HG03196 (cell line): Measurements from ENCODE around the gene UBTF.

Experiments used
- ATAC-seq: cut with Tn5 transposase; IDR thresholded peaks from one replicate; pipeline ENCODE4 v1.9.1; 2021; ENCODE audit not compliant: unreplicated experiment

UBTF gene

DNA sequence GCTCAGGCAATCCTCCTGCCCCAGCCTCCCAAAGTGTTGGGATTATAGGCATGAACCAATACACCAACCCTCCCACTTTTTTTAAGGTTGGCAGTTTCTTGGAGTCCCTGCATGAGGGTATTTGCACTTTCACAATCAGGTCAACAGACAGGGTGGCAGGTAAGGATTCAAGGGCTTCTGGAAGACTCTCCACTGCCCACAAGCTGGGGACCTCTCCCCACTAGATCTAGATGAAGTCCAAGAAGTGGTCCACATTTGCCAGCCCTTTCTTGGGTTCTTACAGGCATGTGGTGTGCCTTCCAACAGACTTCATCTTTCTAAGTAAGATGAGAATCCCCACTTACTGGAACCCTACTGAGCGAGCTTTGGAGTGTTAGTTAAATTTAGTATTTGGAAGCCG lies 45.0 kb downstream of the UBTF start:
- no peak for ATAC-seq

- ATAC-seq = no peak
Measured at GRCh38 chr17:44171931-44172455, 47.5 kb downstream of the UBTF start.

GRCh38 chr17:44170499-44171201 lies 48.8 kb downstream of the UBTF start, which contains the start of gene ASB16:
Gene ASB16, plus strand, starts transcription at chr17:44170704. Its CDS starts 86 bp downstream, at chr17:44170790.
- ATAC-seq = no peak

GRCh38 chr17:44170135-44170498 lies 49.4 kb downstream of the UBTF start:
- ATAC-seq = no peak

- ATAC-seq = no peak
Measured at GRCh38 chr17:44167181-44167861, 52.2 kb downstream of the UBTF start.

GRCh38 chr17:44164476-44164875 lies 55.0 kb downstream of the UBTF start:
- ATAC-seq = no peak

DNA sequence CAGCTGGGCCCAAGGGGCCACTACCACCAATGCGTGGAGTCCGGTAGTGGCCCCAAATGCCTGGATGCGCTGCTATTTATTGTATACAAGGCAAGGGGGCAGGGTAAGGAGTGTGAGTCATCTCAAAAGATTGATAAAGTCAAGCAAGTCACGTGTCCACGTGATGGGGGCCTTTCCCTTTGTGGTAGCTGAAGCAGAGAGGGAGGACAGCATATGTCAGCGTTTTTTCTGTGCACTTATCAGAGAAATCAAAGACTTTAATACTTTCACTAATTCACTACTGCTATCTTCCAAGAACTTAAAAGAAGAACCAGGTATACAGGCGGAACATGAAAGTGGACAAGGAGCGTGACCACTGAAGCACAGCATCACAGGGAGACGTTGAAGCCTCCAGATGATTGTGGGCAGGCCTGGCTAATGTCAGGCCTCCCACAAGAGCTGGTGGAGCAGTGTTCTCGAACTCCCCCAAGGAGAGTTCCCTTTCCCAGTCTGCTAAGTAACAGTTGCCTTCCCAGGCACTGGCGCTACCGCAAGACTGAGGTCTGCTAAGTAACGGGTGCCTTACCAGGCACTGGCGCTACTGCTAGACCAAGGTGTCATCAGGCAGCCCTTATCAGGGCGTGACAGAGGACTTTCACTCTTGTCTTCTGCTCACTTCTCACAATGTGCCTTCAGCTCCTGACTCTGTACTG lies 59.8 kb downstream of the UBTF start:
- ATAC-seq = no peak

DNA sequence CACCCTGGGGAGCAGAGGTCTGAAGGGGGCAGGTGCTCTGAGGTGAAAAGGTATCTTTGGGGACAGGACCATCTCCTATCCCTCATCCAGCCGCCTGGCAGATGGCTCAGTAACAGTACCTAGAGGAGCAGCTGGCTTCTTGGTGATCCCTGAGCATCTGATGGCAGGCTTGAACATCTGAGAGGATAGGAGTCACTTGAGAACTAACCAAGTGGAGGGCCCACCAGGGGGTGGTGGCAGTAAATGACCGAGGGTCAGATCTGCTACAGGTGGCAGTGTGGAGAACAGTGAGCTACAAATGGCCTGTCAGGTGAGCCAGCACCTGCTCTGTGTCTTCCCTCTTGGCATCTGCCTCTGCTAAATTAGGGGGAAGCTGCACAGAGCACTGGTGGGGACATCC lies 64.0 kb downstream of the UBTF start:
- ATAC-seq = no peak
